Neural crest cell (in vitro differentiated cells): ENCODE measurements around the gene ZPR1. TPM values are rescaled to one million over a fixed set of nuclear protein-coding genes. Genes with fewer than 3 reads are reported as not detected.

ENCODE experiments used
- DNase-seq: peaks from one replicate; pipeline ENCODE4 v3.0.0; 2021; ENCODE audit warnings: low read depth, mixed read lengths, low spot score
- H3K27ac Mint-ChIP-seq: one replicate; pipeline ENCODE4 v1.8.0; 2021; ENCODE audit warnings: mild to moderate bottlenecking, mixed read lengths; ENCODE audit not compliant: unreplicated experiment
- H3K27me3 Mint-ChIP-seq: 2 replicates; pipeline ENCODE4 v1.8.0; 2021; ENCODE audit warnings: low read depth, mild to moderate bottlenecking, mixed read lengths
- H3K36me3 Mint-ChIP-seq: 2 replicates; pipeline ENCODE4 v1.8.0; 2021; ENCODE audit warnings: low read depth, mild to moderate bottlenecking, mixed read lengths
- H3K4me1 Mint-ChIP-seq: 2 replicates; pipeline ENCODE4 v1.8.0; 2021; ENCODE audit warnings: mixed read lengths
- H3K4me3 Mint-ChIP-seq: one replicate; pipeline ENCODE4 v1.8.0; 2021; ENCODE audit warnings: mild to moderate bottlenecking, mixed read lengths
- H3K9me3 Mint-ChIP-seq: 2 replicates; pipeline ENCODE4 v1.8.0; 2021; ENCODE audit warnings: mixed read lengths
- total RNA-seq: library from RNA; stranded (reverse); gene quantifications from 2 replicates; pipeline ENCODE4 v1.2.1, GENCODE V29; 2021
- TF ChIP-seq, protein P1 (sequence below): fragments of 200-600 bp; sonication (generic); conservative IDR thresholded peaks from 2 replicates; pipeline ENCODE4 v1.5.0; 2021; ENCODE audit warnings: antibody characterized with exemption, mild to moderate bottlenecking

Gene ZPR1
- total RNA-seq, 1 donor from 2014 or later: 44.5 TPM

DNA sequence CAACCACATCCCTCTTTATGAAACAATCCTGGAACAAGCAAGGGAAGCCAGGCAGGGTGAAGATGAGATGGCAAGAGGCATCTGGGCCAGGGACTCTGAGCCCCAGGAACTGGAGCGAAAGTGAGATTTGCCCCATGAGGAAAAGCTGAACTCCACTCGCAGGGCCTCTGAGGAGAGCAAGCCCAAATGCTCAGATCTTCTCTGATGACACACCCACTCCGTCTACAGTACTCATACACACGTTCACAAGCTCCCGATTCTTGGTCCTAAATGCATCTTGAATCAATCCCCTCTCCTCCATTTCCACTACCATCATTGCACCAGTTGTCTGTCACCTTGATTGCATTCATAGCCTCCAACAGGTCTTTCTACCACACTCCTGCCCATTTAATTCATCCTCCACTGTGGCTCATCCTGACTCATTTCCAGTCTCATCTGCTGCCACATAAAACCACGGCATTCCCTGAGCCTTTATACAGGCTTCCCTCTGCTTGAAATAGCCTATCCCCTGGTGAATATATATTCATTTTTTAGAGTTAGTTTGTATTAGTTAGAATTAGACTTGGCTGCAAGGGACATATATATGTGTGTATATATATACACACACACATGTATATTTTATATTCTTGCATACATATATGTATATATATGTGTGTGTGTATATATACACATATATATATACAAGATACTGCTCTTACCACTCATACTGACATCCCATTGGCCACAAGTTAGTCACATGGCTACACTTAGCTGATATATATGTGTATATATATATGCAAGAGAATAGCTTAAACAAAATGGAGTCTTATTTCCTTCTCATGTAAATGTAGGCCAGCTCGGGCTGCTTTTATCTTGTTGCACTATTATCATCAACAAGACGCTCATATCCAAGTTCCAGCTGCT lies 5.3 kb upstream of the ZPR1 start:
- TF ChIP-seq, protein P1, sequence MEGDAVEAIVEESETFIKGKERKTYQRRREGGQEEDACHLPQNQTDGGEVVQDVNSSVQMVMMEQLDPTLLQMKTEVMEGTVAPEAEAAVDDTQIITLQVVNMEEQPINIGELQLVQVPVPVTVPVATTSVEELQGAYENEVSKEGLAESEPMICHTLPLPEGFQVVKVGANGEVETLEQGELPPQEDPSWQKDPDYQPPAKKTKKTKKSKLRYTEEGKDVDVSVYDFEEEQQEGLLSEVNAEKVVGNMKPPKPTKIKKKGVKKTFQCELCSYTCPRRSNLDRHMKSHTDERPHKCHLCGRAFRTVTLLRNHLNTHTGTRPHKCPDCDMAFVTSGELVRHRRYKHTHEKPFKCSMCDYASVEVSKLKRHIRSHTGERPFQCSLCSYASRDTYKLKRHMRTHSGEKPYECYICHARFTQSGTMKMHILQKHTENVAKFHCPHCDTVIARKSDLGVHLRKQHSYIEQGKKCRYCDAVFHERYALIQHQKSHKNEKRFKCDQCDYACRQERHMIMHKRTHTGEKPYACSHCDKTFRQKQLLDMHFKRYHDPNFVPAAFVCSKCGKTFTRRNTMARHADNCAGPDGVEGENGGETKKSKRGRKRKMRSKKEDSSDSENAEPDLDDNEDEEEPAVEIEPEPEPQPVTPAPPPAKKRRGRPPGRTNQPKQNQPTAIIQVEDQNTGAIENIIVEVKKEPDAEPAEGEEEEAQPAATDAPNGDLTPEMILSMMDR: no peak
- Mint-ChIP-seq H3K36me3 (no peaks in the 10 kb centered on the region), H3K27ac (no peak overlapping the region), H3K9me3 (no peaks in the 10 kb centered on the region), H3K27me3 (peaks cover 7% of the 10 kb centered on the region), H3K4me3 (no peak overlapping the region), H3K4me1 (peaks cover 19% of the 10 kb centered on the region)
- DNase-seq: no peak

DNA sequence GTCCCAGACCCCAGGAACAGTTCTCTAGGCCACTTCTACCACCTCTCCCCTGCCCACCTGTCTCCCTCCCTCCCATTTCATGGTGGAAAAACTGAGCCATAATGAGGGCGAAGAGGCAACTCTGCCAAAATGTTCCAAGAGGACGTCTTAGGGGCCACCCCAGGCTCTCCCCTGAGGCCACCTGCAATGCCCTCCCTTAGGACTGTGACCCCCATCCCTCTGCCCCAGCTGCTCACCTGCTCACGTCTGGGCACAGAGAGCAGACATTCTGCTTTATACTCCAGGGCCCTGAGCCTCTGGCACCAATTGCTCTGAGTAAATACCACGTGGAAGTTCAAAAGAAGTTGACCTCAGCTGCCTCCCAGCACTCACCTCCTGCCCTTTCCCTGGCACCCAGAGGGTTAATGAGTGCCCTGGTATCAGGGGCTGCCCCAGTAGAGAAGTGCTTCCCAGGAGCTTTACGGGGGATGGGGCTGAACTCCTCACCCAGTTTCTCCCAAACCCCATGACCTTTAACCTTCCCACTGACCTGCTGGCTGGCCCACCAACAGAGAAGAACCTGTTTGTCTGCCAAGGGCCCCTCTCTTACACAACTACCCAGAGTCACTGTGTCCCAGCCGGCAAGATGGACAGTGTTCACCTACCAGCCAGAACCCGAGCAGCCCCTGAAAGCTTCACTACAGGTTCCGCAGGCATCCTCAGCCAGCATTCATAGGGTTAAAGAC lies 4.5 kb upstream of the ZPR1 start:
- Mint-ChIP-seq H3K27me3 (peaks cover 7% of the 10 kb centered on the region), H3K4me1 (peaks cover 23% of the 10 kb centered on the region), H3K4me3 (peak overlapping the region; percentile 36), H3K36me3 (no peaks in the 10 kb centered on the region), H3K27ac (no peak overlapping the region), H3K9me3 (no peaks in the 10 kb centered on the region)
- TF ChIP-seq, protein P1: no peak
- DNase-seq: no peak

DNA sequence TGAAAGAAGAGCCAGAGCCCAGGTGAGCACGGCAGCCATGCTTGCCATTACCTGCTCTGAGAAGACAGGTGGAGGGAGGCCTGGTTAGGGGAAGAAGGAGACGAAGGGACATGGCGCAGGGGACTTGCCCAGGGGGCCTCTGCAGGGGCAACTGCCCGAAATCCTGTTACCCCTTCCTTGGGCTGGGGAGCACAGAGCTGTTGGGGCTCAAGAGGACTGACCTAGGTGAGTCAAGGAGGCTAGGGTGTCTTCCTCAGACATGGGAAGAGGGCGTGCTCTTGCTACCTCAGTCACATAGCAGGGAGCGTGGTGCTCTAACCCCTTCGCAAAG lies 4.0 kb upstream of the ZPR1 start, which contains the start of gene APOA5:
APOA5 (minus strand) TSS at position 67 of the 331 bp plus-strand sequence; CDS start at position 48, 19 bp downstream.
- no peak for DNase-seq
- H3K27ac Mint-ChIP-seq: no peak within 1 kb of the TSS
- peak within 1 kb of the TSS; percentile 86 for H3K4me3 Mint-ChIP-seq
- H3K4me1 Mint-ChIP-seq: peaks cover 28% of the 10 kb centered on the region
- H3K9me3 Mint-ChIP-seq: no peaks in the 10 kb centered on the region
- TF ChIP-seq, protein P1: no peak
- H3K36me3 Mint-ChIP-seq: no peaks in the 10 kb centered on the region
- peaks cover 7% of the 10 kb centered on the region for H3K27me3 Mint-ChIP-seq

DNA sequence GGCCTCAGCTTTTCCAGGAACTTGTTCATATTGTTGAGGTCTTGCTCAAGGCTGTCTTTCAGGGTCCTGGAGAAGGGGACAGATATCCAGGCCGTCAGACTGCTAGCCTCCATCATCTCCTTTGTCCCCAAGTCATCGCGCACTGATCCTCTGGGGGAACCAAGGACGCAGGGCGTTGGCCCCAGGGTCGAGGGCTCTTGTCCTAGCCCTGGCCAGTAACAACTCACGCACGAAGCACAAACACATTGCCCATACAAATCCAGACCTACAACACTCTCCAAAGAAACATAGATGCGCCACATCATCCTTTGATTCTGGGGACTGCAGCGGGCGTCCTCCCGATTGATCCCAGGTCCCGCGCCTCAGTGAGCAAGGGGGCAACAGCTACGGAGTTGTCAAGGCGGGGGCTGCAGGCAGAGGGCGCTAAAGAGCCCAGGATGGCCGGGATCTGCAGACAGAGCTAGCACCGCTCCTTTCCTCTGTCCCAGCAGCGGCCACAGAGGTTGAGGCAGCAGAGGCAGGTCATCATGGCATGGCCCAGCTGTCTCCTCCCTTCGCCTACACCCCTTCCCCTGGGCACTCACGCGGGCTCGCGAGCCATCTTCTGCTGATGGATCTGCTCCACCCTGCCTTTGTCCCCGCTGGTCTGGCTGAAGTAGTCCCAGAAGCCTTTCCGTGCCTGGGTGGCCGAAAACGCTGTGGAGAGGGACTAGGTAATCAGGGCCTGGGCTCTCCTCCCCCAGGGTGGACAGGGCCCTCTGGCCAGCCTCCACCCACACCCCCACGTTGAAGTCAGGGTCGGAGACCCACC lies 3.4 kb upstream of the ZPR1 start:
- Mint-ChIP-seq H3K36me3 (no peaks in the 10 kb centered on the region), H3K27ac (no peak overlapping the region), H3K9me3 (no peaks in the 10 kb centered on the region), H3K27me3 (peaks cover 7% of the 10 kb centered on the region), H3K4me3 (peak overlapping the region; percentile 86), H3K4me1 (peaks cover 31% of the 10 kb centered on the region)
- TF ChIP-seq, protein P1: peak; percentile 91
- peak; percentile 91 for DNase-seq
